NCI-H1417 (cell line): ENCODE measurements around the gene RXFP3.
"Not testable (repeated sequence)": the region's sequence is repeated elsewhere in the genome, so short reads cannot be mapped to it uniquely, and the experiment has no call there.

Source experiments
- DNase-seq, 3 experiments: peaks; one replicate each; lab custom pipeline; 2025; lab: John Stamatoyannopoulos, UW

RXFP3 gene

GRCh38 chr5:33936004-33936380, 194 bp upstream of the RXFP3 start:
- peak; percentile 60 to 80 (median 67) for DNase-seq

- peak in 1 of 3 experiments; percentile 31 for DNase-seq
Observed at GRCh38 chr5:33937017-33937706, 976 bp downstream of the RXFP3 start.

GRCh38 chr5:33937707-33938506, 1.7 kb downstream of the RXFP3 start:
- no peak for DNase-seq

GRCh38 chr5:33938507-33938796, 2.3 kb downstream of the RXFP3 start:
- no peak for DNase-seq

GRCh38 chr5:33938881-33939280, 2.7 kb downstream of the RXFP3 start:
- DNase-seq: peak in 1 of 3 experiments; percentile 9

- peak in 1 of 3 experiments; percentile 24 for DNase-seq
Observed at GRCh38 chr5:33939556-33940262, 3.5 kb downstream of the RXFP3 start.

- peak in 1 of 3 experiments; percentile 87 for DNase-seq
Observed at GRCh38 chr5:33941090-33941489, 4.9 kb downstream of the RXFP3 start.

- peak in 1 of 3 experiments; percentile 12 for DNase-seq
Observed at GRCh38 chr5:33944543-33945132, 8.5 kb downstream of the RXFP3 start.

- DNase-seq: not testable (repeated sequence)
Observed at GRCh38 chr5:33952175-33952574, 16.0 kb downstream of the RXFP3 start.

GRCh38 chr5:33957577-33958150, 21.5 kb downstream of the RXFP3 start:
- no peak for DNase-seq

GRCh38 chr5:33958176-33958575, 22.0 kb downstream of the RXFP3 start:
- DNase-seq: no peak

GRCh38 chr5:33964132-33964700, 28.0 kb downstream of the RXFP3 start:
- DNase-seq: no peak

GRCh38 chr5:33966805-33967204, 30.6 kb downstream of the RXFP3 start:
- no peak for DNase-seq

GRCh38 chr5:33968211-33969005, 32.2 kb downstream of the RXFP3 start:
- DNase-seq: peak in 1 of 3 experiments; percentile 47

- peak; percentile 12 to 63 (median 23) for DNase-seq
Observed at GRCh38 chr5:33969572-33970452, 33.6 kb downstream of the RXFP3 start.

GRCh38 chr5:33973271-33973670, 37.1 kb downstream of the RXFP3 start:
- no peak for DNase-seq

- peak in 1 of 3 experiments; percentile 11 for DNase-seq
Observed at GRCh38 chr5:33975852-33976251, 39.7 kb downstream of the RXFP3 start.

- no peak for DNase-seq
Observed at GRCh38 chr5:33976307-33976706, 40.1 kb downstream of the RXFP3 start.

GRCh38 chr5:33978306-33978705, 42.1 kb downstream of the RXFP3 start:
- no peak for DNase-seq

- no peak for DNase-seq
Observed at GRCh38 chr5:33980030-33980429, 43.8 kb downstream of the RXFP3 start.
